GM12873 (cell line): ENCODE measurements around the gene CCDC172.

Source experiments
- TF ChIP-seq, protein P1 (sequence below): IDR thresholded peaks from 2 replicates; pipeline ENCODE4 v1.5.1; 2012; ENCODE audit warnings: low read depth, mild to moderate bottlenecking, moderate library complexity, low read length, control low read depth; ENCODE audit not compliant: insufficient read depth; ENCODE audit errors: missing control alignments

CCDC172 gene

GRCh38 chr10:116292493-116292892 lies 31.8 kb upstream of the CCDC172 start:
- TF ChIP-seq, protein P1, sequence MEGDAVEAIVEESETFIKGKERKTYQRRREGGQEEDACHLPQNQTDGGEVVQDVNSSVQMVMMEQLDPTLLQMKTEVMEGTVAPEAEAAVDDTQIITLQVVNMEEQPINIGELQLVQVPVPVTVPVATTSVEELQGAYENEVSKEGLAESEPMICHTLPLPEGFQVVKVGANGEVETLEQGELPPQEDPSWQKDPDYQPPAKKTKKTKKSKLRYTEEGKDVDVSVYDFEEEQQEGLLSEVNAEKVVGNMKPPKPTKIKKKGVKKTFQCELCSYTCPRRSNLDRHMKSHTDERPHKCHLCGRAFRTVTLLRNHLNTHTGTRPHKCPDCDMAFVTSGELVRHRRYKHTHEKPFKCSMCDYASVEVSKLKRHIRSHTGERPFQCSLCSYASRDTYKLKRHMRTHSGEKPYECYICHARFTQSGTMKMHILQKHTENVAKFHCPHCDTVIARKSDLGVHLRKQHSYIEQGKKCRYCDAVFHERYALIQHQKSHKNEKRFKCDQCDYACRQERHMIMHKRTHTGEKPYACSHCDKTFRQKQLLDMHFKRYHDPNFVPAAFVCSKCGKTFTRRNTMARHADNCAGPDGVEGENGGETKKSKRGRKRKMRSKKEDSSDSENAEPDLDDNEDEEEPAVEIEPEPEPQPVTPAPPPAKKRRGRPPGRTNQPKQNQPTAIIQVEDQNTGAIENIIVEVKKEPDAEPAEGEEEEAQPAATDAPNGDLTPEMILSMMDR, result no peak

DNA sequence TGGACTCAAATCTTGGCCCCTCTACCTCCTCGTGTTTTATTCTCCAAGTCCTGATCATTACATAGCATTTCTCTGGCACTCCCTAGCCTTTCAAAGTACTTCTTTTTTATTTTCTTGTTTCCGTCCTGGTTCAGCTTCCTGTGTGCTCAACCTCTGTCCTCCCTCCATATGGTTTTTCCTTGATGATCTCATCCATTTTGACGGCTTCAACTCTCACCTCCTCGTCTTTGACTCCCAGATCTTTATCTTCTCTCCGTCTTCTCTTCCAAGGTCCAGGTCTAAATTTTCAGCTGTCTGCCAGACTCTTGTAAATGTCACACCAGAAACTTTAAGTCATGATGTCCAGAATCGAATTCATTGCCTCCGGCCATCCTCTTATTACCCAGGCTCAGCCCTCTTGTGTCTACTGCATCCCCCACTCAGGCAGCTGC lies 27.9 kb upstream of the CCDC172 start:
- TF ChIP-seq, protein P1, result no peak

DNA sequence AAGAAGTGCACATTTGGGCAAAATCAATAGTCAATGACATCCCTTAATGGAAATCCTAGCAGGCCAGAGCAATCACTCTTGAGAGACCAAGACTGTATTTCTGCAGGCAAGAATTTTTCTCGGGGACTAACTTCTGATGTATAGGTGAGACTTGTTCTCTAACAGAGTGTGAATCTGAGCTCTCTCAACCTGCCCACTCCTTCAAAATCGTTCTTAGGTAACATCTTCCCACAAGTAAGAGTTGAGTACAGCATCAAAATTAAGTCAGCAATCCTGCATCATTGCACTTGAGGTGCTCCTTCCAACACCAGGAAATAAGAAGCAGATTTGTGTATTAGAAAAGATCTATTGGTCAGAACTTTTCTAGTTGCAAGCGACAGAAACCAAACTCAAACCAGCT lies 25.7 kb upstream of the CCDC172 start:
- TF ChIP-seq, protein P1, result no peak

GRCh38 chr10:116300542-116300941 lies 23.7 kb upstream of the CCDC172 start:
- TF ChIP-seq, protein P1, result no peak

- TF ChIP-seq, protein P1, result no peak
Observed at GRCh38 chr10:116304923-116305322, 19.3 kb upstream of the CCDC172 start.

GRCh38 chr10:116306847-116307246 lies 17.4 kb upstream of the CCDC172 start:
- TF ChIP-seq, protein P1, result no peak

- TF ChIP-seq, protein P1, result no peak
Observed at GRCh38 chr10:116307455-116307854, 16.8 kb upstream of the CCDC172 start.
